ENCODE measurements around the gene NLRC3. TPM values are rescaled to one million over a fixed set of nuclear protein-coding genes. Genes with fewer than 3 reads are reported as not detected.

NLRC3 gene
- total RNA-seq, 1 experiment from 2014 or later, result 0.26 TPM

DNA sequence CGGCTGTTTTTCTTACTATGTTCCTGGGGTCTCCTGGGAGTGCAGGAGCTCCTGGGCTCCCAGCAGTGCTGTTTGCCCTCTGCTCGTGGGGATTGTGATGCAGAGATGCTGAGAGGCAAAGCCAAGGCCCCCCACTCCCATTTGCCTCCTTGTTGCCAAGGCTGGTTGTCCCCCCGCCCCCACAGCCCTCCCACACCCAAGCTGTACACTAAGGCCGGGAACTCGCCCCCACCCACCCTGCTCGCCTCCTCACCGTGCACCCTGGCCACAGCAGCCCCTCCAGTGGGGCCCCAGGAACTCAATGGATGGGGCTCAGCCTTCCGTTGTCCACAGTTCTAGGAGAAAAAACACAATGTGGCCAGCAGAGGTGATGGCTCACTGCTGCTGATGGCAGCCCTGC is 10.2 kb downstream of the NLRC3 start (continued):
- TF ChIP-seq, protein P1, sequence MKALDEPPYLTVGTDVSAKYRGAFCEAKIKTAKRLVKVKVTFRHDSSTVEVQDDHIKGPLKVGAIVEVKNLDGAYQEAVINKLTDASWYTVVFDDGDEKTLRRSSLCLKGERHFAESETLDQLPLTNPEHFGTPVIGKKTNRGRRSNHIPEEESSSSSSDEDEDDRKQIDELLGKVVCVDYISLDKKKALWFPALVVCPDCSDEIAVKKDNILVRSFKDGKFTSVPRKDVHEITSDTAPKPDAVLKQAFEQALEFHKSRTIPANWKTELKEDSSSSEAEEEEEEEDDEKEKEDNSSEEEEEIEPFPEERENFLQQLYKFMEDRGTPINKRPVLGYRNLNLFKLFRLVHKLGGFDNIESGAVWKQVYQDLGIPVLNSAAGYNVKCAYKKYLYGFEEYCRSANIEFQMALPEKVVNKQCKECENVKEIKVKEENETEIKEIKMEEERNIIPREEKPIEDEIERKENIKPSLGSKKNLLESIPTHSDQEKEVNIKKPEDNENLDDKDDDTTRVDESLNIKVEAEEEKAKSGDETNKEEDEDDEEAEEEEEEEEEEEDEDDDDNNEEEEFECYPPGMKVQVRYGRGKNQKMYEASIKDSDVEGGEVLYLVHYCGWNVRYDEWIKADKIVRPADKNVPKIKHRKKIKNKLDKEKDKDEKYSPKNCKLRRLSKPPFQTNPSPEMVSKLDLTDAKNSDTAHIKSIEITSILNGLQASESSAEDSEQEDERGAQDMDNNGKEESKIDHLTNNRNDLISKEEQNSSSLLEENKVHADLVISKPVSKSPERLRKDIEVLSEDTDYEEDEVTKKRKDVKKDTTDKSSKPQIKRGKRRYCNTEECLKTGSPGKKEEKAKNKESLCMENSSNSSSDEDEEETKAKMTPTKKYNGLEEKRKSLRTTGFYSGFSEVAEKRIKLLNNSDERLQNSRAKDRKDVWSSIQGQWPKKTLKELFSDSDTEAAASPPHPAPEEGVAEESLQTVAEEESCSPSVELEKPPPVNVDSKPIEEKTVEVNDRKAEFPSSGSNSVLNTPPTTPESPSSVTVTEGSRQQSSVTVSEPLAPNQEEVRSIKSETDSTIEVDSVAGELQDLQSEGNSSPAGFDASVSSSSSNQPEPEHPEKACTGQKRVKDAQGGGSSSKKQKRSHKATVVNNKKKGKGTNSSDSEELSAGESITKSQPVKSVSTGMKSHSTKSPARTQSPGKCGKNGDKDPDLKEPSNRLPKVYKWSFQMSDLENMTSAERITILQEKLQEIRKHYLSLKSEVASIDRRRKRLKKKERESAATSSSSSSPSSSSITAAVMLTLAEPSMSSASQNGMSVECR (CRISPR knock-in tag; IDR thresholded peaks at IDR 0.05; ENCODE audit: borderline replicate concordance), result no peak
- TF ChIP-seq ETV6 (CRISPR knock-in tag; IDR thresholded peaks at IDR 0.05) (no peak), FOXJ3 (CRISPR knock-in tag; IDR thresholded peaks at IDR 0.05; ENCODE audit: borderline replicate concordance) (no peak)
- TF ChIP-seq, protein P2, sequence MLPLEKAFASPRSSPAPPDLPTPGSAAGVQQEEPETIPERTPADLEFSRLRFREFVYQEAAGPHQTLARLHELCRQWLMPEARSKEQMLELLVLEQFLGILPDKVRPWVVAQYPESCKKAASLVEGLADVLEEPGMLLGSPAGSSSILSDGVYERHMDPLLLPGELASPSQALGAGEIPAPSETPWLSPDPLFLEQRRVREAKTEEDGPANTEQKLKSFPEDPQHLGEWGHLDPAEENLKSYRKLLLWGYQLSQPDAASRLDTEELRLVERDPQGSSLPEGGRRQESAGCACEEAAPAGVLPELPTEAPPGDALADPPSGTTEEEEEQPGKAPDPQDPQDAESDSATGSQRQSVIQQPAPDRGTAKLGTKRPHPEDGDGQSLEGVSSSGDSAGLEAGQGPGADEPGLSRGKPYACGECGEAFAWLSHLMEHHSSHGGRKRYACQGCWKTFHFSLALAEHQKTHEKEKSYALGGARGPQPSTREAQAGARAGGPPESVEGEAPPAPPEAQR (CRISPR knock-in tag; IDR thresholded peaks at IDR 0.05), result no peak

DNA sequence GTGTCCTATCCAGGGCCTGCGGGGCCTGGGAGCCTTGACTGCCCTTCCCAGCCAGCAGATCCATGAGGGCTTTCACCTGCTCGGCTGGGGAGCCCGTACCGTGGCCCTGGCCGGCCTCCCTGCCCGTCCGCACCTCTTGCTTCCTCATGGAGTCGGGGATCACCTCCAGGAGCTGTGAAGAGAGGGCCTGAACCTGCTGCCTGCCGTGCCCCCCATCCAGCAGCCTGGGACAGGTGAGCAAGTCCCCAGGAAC is 12.4 kb downstream of the NLRC3 start:
- POLR2A ChIA-PET, result no interaction called here
- no peaks in the 10 kb centered on the region for H3K36me3 Mint-ChIP-seq
- no peak for ATAC-seq

DNA sequence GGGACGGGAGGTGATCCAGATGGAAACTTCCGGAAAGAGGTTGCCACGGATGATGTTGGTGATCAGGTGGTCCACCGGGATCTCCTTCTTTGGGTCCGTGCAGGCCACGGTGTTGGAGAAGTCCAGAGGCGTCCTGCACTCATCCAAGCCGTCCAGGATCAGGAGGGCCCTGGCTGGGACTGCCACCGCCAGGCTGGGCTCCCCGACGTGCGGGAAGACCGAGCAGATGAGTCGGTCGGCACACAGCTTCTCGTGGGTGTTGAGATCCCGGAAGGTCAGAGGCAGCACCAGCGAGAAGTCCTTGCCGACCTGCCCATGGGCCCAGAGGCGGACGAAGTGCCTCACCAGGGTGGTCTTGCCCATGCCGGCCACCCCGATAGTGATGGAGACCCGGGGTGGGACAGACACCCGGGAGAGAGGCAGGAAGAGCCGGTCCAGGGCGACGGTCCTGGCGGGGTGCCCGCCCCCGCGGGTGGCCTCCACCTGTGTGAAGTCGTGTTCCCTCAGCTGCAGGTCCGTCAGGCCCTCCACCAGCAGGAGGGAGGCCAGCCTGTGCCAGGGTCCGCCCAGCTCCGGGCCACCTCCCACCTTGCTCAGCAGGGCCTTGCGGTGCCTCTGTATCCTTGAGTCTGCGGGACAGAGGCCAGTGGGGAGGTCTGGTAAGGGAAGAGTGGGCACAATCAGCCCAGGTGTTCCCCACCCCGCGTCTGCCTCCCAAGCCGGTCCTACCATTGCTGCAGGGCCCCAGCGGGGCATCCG is 12.9 kb downstream of the NLRC3 start:
- no peak overlapping the region for H3K27ac Mint-ChIP-seq
- no peaks in the 10 kb centered on the region for H3K9me3 Mint-ChIP-seq
- DNase-seq (ENCODE audit: low spot score) (no peak), ATAC-seq (no peak)
- POLR2A ChIA-PET, result no interaction called here
- no peak overlapping the region for H3K4me3 Mint-ChIP-seq
- no peaks in the 10 kb centered on the region for H3K27me3 Mint-ChIP-seq (ENCODE audit: low read depth)
- peaks cover 3% of the 10 kb centered on the region for H3K4me1 Mint-ChIP-seq
- H3K36me3 Mint-ChIP-seq, result no peaks in the 10 kb centered on the region
- CTCF ChIA-PET, result no interaction called here
- TF ChIP-seq ZBTB21 (CRISPR knock-in tag; IDR thresholded peaks at IDR 0.05; ENCODE audit: borderline replicate concordance) (no peak), JAZF1 (CRISPR knock-in tag; IDR thresholded peaks at IDR 0.05) (no peak), ETV6 (CRISPR knock-in tag; IDR thresholded peaks at IDR 0.05) (no peak), EMX1 (CRISPR knock-in tag; IDR thresholded peaks at IDR 0.05) (no peak), KAT7 (CRISPR knock-in tag; IDR thresholded peaks at IDR 0.05; ENCODE audit: borderline replicate concordance) (no peak), SOX15 (CRISPR knock-in tag; IDR thresholded peaks at IDR 0.05) (no peak)
- TF ChIP-seq, protein P3, sequence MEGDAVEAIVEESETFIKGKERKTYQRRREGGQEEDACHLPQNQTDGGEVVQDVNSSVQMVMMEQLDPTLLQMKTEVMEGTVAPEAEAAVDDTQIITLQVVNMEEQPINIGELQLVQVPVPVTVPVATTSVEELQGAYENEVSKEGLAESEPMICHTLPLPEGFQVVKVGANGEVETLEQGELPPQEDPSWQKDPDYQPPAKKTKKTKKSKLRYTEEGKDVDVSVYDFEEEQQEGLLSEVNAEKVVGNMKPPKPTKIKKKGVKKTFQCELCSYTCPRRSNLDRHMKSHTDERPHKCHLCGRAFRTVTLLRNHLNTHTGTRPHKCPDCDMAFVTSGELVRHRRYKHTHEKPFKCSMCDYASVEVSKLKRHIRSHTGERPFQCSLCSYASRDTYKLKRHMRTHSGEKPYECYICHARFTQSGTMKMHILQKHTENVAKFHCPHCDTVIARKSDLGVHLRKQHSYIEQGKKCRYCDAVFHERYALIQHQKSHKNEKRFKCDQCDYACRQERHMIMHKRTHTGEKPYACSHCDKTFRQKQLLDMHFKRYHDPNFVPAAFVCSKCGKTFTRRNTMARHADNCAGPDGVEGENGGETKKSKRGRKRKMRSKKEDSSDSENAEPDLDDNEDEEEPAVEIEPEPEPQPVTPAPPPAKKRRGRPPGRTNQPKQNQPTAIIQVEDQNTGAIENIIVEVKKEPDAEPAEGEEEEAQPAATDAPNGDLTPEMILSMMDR (IDR thresholded peaks at IDR 0.05), result no peak
- TF ChIP-seq, protein P4, sequence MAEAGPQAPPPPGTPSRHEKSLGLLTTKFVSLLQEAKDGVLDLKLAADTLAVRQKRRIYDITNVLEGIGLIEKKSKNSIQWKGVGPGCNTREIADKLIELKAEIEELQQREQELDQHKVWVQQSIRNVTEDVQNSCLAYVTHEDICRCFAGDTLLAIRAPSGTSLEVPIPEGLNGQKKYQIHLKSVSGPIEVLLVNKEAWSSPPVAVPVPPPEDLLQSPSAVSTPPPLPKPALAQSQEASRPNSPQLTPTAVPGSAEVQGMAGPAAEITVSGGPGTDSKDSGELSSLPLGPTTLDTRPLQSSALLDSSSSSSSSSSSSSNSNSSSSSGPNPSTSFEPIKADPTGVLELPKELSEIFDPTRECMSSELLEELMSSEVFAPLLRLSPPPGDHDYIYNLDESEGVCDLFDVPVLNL (CRISPR knock-in tag; IDR thresholded peaks at IDR 0.05; ENCODE audit: borderline replicate concordance, low read depth), result no peak
- TF ChIP-seq, protein P5, sequence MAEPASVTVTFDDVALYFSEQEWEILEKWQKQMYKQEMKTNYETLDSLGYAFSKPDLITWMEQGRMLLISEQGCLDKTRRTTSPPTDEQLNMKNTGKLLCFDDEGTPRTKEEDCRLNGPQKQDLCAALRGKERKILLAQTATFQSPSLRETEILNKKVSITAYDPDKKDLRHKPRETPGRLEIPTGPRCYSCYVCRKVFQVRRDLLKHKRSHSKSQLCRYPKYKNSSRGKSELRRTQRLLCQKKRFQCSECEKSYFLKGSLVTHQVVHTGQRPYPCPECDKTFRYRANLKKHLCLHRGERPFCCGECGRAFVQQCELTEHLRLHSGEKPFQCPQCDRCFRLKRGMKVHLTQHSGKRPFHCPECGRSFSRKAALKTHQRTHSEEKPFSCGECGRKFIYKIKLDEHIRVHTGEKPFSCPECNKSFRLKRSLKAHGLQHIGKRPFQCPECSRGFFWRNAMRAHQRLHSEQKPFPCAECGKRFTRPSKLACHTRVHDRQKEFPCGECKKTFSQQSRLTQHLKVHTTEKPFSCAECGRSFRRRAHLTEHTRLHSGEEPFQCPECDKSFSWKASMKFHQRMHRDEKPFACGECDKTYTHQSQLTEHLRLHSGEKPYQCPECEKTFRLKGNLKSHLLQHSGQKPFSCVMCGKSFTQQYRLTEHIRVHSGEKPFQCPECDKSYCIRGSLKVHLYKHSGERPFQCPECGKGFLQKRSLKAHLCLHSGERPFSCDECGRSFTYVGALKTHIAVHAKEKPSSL (CRISPR knock-in tag; conservative IDR thresholded peaks at IDR 0.05), result no peak

More for the DNA sequence above, 12.4 kb downstream of the NLRC3 start:
- Mint-ChIP-seq H3K27me3 (ENCODE audit: low read depth) (no peaks in the 10 kb centered on the region), H3K9me3 (peaks cover 4% of the 10 kb centered on the region; the same call in 1 of the 2 replicates), H3K27ac (no peak overlapping the region), H3K4me3 (no peak overlapping the region), H3K4me1 (peaks cover 3% of the 10 kb centered on the region)
- CTCF ChIA-PET, result no interaction called here
- no peak for DNase-seq (ENCODE audit: low spot score)
- TF ChIP-seq FOXP1 (CRISPR knock-in tag; IDR thresholded peaks at IDR 0.05; ENCODE audit: borderline replicate concordance), result no peak
- TF ChIP-seq FOXK1 (CRISPR knock-in tag; IDR thresholded peaks at IDR 0.05), result no peak
- no peak for TF ChIP-seq FOXJ3 (CRISPR knock-in tag; IDR thresholded peaks at IDR 0.05; ENCODE audit: borderline replicate concordance)
- TF ChIP-seq CREM (CRISPR knock-in tag; IDR thresholded peaks at IDR 0.05), result no peak
- no peak for TF ChIP-seq MXD4 (CRISPR knock-in tag; IDR thresholded peaks at IDR 0.05; ENCODE audit: borderline replicate concordance)
- TF ChIP-seq, protein P6, sequence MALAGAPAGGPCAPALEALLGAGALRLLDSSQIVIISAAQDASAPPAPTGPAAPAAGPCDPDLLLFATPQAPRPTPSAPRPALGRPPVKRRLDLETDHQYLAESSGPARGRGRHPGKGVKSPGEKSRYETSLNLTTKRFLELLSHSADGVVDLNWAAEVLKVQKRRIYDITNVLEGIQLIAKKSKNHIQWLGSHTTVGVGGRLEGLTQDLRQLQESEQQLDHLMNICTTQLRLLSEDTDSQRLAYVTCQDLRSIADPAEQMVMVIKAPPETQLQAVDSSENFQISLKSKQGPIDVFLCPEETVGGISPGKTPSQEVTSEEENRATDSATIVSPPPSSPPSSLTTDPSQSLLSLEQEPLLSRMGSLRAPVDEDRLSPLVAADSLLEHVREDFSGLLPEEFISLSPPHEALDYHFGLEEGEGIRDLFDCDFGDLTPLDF (CRISPR knock-in tag; IDR thresholded peaks at IDR 0.05), result no peak
- TF ChIP-seq, protein P7, sequence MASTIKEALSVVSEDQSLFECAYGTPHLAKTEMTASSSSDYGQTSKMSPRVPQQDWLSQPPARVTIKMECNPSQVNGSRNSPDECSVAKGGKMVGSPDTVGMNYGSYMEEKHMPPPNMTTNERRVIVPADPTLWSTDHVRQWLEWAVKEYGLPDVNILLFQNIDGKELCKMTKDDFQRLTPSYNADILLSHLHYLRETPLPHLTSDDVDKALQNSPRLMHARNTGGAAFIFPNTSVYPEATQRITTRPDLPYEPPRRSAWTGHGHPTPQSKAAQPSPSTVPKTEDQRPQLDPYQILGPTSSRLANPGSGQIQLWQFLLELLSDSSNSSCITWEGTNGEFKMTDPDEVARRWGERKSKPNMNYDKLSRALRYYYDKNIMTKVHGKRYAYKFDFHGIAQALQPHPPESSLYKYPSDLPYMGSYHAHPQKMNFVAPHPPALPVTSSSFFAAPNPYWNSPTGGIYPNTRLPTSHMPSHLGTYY (CRISPR knock-in tag; IDR thresholded peaks at IDR 0.05), result no peak
